Measurements from ENCODE around the gene HOXD13. TPM values are rescaled to one million over a fixed set of nuclear protein-coding genes. Genes with fewer than 3 reads are reported as not detected.

The HOXD13 gene
- total and polyA plus RNA-seq, 2 donors: 4.1 to 14.9 TPM

DNA sequence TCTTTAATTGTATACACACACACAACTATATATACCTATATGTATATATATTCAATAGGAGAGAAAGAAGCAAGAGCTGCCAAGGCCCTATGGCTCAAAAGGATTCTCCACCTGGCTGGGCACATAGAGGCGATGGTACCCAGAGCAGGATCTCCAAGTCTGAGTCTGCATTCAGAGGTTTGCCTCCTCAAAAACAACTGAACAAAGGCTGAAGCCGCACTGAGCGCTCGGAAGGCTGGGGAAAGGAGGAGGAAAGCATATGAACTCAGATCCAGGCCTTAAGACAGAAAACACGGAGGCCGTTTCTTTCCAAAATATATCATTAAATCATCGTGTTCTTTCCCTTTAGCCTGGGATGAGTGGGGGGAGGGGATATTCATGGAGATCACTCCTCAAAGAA lies 10.7 kb downstream of the HOXD13 start:
- Histone ChIP-seq H3K27ac (ENCODE audit: low read depth) (no peak overlapping the region), H3K4me3 (ENCODE audit: low read depth, low read length) (no peak overlapping the region), H3K4me1 (ENCODE audit: insufficient read depth) (no peaks in the 10 kb centered on the region), H3K36me3 (ENCODE audit: insufficient read depth) (no peaks in the 10 kb centered on the region)
- 71% methylated on average over 7 of the region's 7 CpGs for WGBS
- DNase-seq (ENCODE audit: extremely low spot score): no peak

DNA sequence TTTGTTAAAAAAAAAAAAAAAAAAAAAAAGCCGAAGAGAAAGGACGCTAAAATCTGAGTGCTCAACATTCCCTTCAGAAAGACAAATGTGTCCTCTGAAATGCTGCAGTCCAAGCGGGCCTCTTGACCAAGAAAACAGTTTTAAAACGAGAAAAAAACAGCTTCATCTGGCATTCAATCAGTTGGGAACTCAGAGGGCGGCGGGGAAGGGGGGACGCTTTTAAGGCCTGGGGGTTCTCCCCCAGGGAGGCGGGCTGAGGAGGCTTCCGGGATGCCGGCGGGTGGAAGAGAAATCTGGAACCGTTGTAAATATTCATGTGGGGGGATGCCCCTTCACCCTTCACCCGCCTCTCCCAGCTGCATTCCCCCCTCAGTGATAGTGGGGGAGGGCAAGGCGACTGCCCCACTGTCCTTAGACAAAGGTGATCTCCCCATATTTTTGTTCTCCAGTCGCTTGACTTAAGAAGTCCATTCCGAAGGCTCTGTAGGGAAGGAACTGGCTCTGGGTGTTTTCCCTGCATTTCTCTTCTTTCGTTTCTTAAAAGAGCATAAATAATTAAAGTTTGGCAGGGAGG lies 11.3 kb downstream of the HOXD13 start:
- H3K27ac ChIP-seq (ENCODE audit: low read depth): no peak overlapping the region
- no peaks in the 10 kb centered on the region for H3K36me3 ChIP-seq (ENCODE audit: insufficient read depth)
- no peaks in the 10 kb centered on the region for H3K4me1 ChIP-seq (ENCODE audit: insufficient read depth)
- 24% methylated on average over 17 of the region's 17 CpGs for WGBS
- DNase-seq (ENCODE audit: extremely low spot score): no peak
- H3K4me3 ChIP-seq (ENCODE audit: low read depth, low read length): no peak overlapping the region

DNA sequence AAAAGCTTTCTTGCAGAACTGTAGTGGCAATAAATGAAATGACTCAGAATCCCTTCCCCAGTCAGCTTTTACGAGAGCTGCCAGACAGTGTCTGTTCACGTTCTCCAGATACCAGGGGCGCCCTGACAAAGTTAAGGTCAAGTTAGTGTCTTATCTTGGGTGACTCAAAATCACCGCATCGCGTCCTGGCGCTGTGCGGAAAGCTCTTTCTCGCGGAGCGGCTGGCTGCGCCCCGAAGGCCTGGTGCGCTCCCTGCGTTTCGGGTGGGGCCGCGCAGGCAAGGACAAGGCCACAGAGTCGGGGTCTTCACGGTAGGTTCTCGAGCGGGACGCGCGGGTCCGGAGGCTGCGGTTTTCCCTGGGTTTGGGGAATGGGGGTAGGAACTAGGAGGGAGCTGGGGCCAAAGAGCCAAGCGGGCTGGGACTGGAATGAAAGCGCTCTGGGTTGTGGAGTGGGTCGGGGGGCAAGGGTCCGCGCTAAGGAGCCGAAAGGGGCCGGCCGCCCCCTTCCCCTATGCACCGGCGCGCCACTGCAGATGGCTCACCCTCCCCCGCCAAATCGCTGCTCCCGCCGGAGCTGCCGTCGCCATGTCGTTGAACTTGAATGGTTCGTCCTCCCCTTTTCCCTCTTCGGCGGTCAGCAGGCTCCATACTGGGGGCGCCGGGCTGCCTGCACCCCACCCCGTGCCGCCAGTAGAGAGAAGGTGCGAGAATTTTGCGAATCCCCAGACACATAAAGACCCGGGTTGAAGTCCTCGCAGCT lies 12.0 kb downstream of the HOXD13 start:
- H3K4me1 ChIP-seq (ENCODE audit: insufficient read depth): no peaks in the 10 kb centered on the region
- no peak overlapping the region for H3K27ac ChIP-seq (ENCODE audit: low read depth)
- WGBS: 3% methylated on average over 56 of the region's 56 CpGs
- H3K4me3 ChIP-seq (ENCODE audit: low read depth, low read length): no peak overlapping the region
- no peaks in the 10 kb centered on the region for H3K36me3 ChIP-seq (ENCODE audit: insufficient read depth)
- no peak for DNase-seq (ENCODE audit: extremely low spot score)

DNA sequence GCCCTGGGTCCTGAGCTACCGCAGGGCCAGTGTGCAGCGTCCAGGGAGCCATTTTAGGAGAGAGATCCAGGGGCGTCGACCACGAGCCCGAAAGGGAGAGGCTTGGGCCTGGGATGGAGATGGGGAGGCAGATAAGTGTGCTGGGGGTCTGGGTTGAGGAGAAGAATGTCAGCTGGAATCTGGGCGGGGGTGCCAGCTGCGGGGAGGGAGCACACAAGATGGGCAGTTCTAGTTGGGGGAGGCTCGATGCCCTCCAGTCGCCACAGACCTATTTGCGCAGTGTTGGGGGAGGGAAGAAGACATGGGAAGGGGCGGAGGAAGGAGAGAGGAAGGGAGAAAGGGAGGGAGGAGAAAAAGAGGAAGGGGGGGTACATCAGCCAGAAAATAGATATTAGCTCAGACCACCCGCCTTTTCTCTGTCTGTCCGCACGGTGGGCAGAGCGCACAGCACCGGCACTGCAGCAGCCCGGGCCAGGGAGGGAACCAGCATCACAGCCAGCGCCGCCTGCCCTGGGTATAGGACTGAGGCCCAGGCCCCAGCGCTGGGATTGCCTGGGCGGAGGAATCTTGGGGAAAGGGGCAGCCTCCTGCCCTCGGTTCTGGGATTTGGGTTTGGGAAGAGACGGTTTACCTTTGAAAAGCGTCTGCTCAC lies 12.7 kb downstream of the HOXD13 start:
- no peak for DNase-seq (ENCODE audit: extremely low spot score)
- 31% methylated on average over 25 of the region's 25 CpGs for WGBS
- H3K4me3 ChIP-seq (ENCODE audit: low read depth, low read length): no peak overlapping the region
- H3K36me3 ChIP-seq (ENCODE audit: insufficient read depth): no peaks in the 10 kb centered on the region
- no peak overlapping the region for H3K27ac ChIP-seq (ENCODE audit: low read depth)
- no peaks in the 10 kb centered on the region for H3K4me1 ChIP-seq (ENCODE audit: insufficient read depth)

DNA sequence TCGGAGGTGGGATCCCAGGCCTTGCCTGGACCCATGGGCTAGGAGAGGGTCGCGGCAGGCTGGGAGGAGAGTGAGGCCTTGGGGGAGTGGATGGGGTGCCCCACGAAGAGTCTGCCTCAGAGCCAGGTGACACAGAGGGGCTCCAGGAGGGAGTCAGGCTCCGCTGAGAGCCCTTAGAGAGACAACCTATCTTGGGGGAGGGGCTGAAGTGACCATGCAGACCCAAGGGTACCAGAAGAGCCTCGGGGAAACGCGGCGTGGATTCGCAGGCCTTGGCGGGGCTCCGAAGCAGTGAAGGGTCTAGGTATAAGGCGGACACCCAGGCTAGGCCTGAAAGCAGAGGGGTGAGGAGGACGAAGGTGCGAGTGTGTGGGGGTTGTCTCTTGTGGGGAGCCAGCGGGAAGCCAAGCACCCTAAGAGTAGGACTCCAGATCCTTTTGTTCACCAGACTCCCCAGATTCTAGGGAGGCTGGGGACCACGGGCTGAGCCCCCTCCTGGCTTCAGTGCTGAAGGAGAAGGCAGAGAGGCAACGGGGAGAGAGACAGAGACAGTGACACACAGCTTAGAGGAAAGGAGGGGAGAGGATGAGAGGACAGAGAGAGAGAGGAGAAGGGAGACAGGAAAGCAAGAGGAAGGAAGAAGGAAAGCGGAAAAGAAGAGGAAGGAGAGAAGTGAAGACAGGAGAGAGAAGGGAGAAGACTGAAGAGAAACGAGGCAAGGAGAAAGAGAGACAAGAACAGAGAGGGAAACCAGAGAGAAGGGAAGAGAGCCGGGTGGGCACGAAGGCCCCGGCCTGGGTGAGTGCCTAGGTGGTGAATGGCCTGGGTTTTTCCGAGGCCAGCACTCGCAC lies 13.4 kb downstream of the HOXD13 start:
- Histone ChIP-seq H3K4me1 (ENCODE audit: insufficient read depth) (no peaks in the 10 kb centered on the region), H3K4me3 (ENCODE audit: low read depth, low read length) (no peak overlapping the region), H3K27ac (ENCODE audit: low read depth) (no peak overlapping the region), H3K36me3 (ENCODE audit: insufficient read depth) (no peaks in the 10 kb centered on the region)
- 46% methylated on average over 25 of the region's 25 CpGs for WGBS
- DNase-seq (ENCODE audit: extremely low spot score): no peak

DNA sequence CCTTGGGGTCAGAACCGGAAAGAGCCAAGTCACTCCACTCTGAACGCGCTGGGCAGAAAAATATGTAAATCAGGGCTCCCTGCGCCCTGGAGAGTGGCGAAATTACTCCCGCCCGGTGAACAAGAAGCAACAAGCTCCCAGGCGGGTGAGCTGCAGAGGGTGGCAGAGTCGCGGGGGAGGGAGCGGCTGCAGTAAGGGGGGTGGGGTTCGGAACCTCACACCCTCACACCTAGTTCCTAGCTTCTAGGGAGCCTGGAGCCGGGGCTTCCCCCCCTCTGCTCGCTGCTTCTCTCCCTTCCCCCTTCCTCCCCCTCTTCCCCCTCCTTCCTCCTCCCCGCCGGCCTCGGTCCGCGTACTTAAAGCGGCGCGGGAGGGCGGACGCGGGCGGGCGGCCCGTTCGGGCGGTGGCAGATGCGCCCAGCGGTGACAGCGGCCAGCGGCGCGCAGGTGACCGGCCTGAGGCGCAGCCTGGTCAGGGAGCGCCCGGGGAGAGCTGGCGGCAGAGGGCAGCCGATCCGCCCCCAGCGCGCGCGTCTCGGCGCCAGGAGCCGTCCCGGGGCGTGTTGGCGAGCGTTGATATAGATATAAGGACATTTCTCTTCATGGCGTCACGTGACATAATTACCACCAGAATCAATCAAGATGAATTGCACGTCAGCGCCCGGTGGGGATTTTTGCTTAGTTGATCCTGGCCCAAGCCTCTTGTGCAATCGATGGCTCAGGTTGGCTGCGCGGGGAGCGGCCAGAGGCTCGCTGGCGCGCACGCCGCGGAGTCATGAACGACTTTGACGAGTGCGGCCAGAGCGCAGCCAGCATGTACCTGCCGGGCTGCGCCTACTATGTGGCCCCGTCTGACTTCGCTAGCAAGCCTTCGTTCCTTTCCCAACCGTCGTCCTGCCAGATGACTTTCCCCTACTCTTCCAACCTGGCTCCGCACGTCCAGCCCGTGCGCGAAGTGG lies 14.3 kb downstream of the HOXD13 start, which contains the start of gene HOXD11:
HOXD11 (plus strand) TSS at position 700 of the 959 bp plus-strand sequence; CDS start at position 776, 76 bp downstream.
- no peak within 1 kb of the TSS for H3K27ac ChIP-seq (ENCODE audit: low read depth)
- WGBS: 3% methylated on average over 85 of the region's 85 CpGs
- no peak for DNase-seq (ENCODE audit: extremely low spot score)
- H3K36me3 ChIP-seq (ENCODE audit: insufficient read depth): no peaks in the 10 kb centered on the region
- peak within 1 kb of the TSS; percentile 47 for H3K4me3 ChIP-seq (ENCODE audit: low read depth, low read length)
- no peaks in the 10 kb centered on the region for H3K4me1 ChIP-seq (ENCODE audit: insufficient read depth)

DNA sequence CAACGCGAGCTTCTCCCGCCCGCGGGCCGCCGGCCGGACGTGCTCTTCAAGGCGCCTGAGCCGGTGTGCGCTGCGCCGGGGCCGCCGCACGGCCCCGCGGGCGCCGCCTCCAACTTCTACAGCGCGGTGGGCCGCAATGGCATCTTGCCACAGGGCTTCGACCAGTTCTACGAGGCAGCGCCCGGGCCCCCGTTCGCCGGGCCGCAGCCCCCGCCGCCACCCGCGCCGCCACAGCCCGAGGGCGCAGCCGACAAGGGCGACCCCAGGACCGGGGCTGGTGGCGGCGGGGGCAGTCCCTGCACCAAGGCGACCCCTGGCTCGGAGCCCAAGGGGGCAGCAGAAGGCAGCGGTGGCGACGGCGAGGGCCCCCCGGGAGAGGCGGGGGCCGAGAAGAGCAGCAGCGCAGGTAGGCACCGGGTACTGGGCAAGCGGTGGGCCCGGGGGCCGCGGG lies 15.2 kb downstream of the HOXD13 start:
- H3K4me3 ChIP-seq (ENCODE audit: low read depth, low read length): peak overlapping the region; percentile 47
- H3K4me1 ChIP-seq (ENCODE audit: insufficient read depth): no peaks in the 10 kb centered on the region
- no peak for DNase-seq (ENCODE audit: extremely low spot score)
- H3K27ac ChIP-seq (ENCODE audit: low read depth): no peak overlapping the region
- under 1% methylated on average over 59 of the region's 59 CpGs for WGBS
- H3K36me3 ChIP-seq (ENCODE audit: insufficient read depth): no peaks in the 10 kb centered on the region

DNA sequence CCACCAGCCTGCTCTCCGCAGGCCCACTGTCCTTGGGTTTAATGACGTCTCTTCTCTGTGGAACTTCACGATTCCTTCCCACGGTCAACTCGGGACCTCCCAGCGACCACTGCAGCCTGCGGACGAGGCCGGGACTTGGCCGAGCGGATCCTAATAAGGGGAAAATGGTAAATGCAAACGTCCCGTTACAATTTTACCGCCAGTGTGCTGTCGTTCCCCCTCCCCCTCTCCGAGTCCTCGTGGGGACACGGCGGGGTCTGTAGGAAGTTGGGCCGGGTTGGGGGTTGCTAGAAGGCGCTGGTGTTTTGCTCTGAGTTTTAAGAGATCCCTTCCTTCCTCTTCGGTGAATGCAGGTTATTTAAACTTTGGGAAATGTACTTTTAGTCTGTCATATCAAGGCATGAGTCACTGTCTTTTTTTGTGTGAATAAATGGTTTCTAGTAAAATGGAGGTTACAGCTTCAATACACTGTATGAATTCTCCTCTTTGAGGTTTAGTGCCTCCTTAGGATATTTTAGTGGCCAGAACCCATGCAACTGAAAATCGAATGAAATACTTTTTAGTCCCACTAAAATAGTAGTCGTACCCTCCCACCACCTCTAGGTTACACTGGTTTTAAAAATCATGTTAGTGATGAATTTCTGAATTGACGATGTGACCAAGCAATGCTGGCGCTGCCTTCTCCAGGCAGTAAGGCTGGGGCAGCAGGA lies 16.8 kb downstream of the HOXD13 start:
- H3K27ac ChIP-seq (ENCODE audit: low read depth): no peak overlapping the region
- no peaks in the 10 kb centered on the region for H3K36me3 ChIP-seq (ENCODE audit: insufficient read depth)
- no peaks in the 10 kb centered on the region for H3K4me1 ChIP-seq (ENCODE audit: insufficient read depth)
- no peak overlapping the region for H3K4me3 ChIP-seq (ENCODE audit: low read depth, low read length)
- 60% methylated on average over 26 of the region's 26 CpGs for WGBS
- no peak for DNase-seq (ENCODE audit: extremely low spot score)

DNA sequence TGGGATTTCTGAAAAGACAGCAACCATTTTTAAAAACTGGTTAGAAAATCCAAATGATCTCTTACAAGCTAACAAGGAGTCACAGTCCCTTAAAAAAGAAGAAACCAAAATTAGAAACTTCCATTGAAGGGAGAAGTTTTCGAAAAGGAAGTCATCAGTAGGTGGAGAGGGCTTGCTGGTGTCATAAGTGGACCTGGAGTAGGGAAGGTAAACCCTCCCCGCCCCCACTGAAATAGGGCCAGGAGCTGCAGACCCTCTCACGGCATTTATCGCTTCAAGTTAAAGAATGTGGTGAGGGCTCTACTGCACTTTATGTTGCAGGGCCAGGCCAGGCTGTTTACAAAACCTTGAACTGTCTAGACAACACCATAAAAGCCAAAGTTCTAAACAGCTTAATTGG lies 17.4 kb downstream of the HOXD13 start:
- Histone ChIP-seq H3K4me1 (ENCODE audit: insufficient read depth) (no peaks in the 10 kb centered on the region), H3K27ac (ENCODE audit: low read depth) (no peak overlapping the region), H3K4me3 (ENCODE audit: low read depth, low read length) (no peak overlapping the region), H3K36me3 (ENCODE audit: insufficient read depth) (no peaks in the 10 kb centered on the region)
- WGBS: 82% methylated on average over 4 of the region's 4 CpGs
- no peak for DNase-seq (ENCODE audit: extremely low spot score)

DNA sequence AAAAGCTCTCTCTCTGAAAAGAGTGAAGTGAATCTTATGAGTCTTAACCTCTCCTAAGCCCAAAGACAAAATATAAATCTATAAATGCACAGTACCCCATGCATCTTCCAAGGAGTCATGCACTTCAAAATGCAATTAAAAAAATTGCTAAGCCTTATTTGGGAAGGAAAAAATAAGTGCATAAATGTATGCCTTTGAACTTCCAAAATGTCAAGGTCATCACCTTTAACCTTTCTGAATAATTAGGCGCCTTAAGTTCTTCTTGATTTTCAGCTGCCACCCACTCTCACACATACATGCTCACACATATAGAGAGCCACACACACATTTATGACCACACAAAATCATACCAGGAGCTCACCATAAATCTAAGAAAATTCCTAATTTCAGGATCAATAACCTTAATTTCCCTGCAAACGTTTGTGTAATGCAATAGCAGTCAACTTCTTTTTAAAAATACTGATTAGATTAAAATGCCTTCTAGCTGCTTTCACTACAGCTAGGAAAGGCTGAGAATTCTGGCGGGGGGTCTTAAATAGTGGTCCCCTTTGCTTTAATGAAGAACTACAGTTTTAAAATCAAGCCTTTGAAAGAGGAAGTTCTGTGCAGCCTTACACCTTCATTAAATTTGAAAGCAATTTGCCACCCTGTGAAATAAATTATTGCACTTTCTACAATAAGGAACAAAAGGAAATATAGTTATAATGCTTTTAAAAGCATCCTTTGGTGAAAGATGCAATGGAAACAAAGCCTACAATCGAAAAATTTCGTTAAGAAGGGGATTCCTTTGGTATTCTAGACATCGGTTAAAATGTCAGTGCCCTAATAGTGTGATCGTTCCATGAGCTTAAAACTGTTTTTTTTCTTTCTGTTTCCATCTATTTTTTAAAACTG lies 18.1 kb downstream of the HOXD13 start:
- H3K4me1 ChIP-seq (ENCODE audit: insufficient read depth): no peaks in the 10 kb centered on the region
- H3K27ac ChIP-seq (ENCODE audit: low read depth): no peak overlapping the region

DNA sequence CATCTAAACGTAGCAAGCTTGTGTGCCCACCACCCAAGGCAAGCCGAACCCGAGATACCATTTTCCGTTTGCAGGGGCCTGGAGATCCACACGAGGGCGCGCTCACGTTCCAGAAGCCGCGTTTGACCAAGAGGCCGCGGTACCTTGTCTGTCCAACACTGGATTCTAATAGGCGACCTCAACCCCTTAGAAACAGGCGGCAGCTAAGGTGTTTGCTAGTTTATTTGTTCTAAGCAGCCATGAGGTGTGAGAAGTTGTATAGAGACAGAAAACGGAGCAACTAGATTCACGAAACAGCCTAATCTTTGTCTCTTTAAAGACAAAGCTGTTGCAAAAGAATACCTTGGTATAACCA lies 18.8 kb downstream of the HOXD13 start:
- DNase-seq (ENCODE audit: extremely low spot score): no peak
- Histone ChIP-seq H3K4me1 (ENCODE audit: insufficient read depth) (no peaks in the 10 kb centered on the region), H3K36me3 (ENCODE audit: insufficient read depth) (no peaks in the 10 kb centered on the region), H3K27ac (ENCODE audit: low read depth) (no peak overlapping the region), H3K4me3 (ENCODE audit: low read depth, low read length) (no peak overlapping the region)
- WGBS: 31% methylated on average over 16 of the region's 16 CpGs

More for the DNA sequence above, 18.1 kb downstream of the HOXD13 start:
- Histone ChIP-seq H3K36me3 (ENCODE audit: insufficient read depth) (no peaks in the 10 kb centered on the region), H3K4me3 (ENCODE audit: low read depth, low read length) (no peak overlapping the region)
- 64% methylated on average over 7 of the region's 7 CpGs for WGBS
- DNase-seq (ENCODE audit: extremely low spot score): no peak
